H9 (cell line): ENCODE measurements around the gene SETBP1. TPM values are rescaled to one million over a fixed set of nuclear protein-coding genes. Genes with fewer than 3 reads are reported as not detected.

Source experiments
- DNase-seq: peaks from one replicate; pipeline ENCODE4 v3.0.0-alpha.2; 2017
- H2AFZ ChIP-seq: one replicate; pipeline ENCODE4 v1.6.1; 2013; ENCODE audit warnings: mild to moderate bottlenecking, low read length, control low read depth, moderate library complexity
- H2AK5ac ChIP-seq: 2 replicates; pipeline ENCODE4 v1.6.1; 2013; ENCODE audit warnings: low read length, control low read depth, mixed read lengths; ENCODE audit not compliant: insufficient read length
- H2BK120ac ChIP-seq: one replicate; pipeline ENCODE4 v1.6.1; 2013; ENCODE audit warnings: low read depth, mild to moderate bottlenecking, low read length, control low read depth, inconsistent platforms; ENCODE audit not compliant: poor library complexity, severe bottlenecking
- H2BK12ac ChIP-seq: 2 replicates; pipeline ENCODE4 v1.6.1; 2013; ENCODE audit warnings: low read length, control low read depth, mixed read lengths, low read depth; ENCODE audit not compliant: insufficient read length
- H2BK15ac ChIP-seq: 2 replicates; pipeline ENCODE4 v1.6.1; 2013; ENCODE audit warnings: low read depth, low read length, control low read depth
- H2BK20ac ChIP-seq: one replicate; pipeline ENCODE4 v1.6.1; 2013; ENCODE audit warnings: low read depth, mild to moderate bottlenecking, low read length, control low read depth, inconsistent platforms; ENCODE audit not compliant: poor library complexity, severe bottlenecking
- H2BK5ac ChIP-seq: 2 replicates; pipeline ENCODE4 v1.6.1; 2013; ENCODE audit warnings: low read length, control low read depth, mixed read lengths; ENCODE audit not compliant: insufficient read length
- H3K14ac ChIP-seq: 2 replicates; pipeline ENCODE4 v1.6.1; 2013; ENCODE audit warnings: low read length, control low read depth; ENCODE audit not compliant: insufficient read depth
- H3K18ac ChIP-seq: 2 replicates; pipeline ENCODE4 v1.6.1; 2013; ENCODE audit warnings: low read depth, mild to moderate bottlenecking, mixed read lengths, low read length, control low read depth; ENCODE audit not compliant: insufficient read length
- H3K23ac ChIP-seq: 2 replicates; pipeline ENCODE4 v1.6.1; 2013; ENCODE audit warnings: low read length, control low read depth, mixed read lengths, low read depth; ENCODE audit not compliant: insufficient read length
- H3K23me2 ChIP-seq: 2 replicates; pipeline ENCODE4 v1.6.1; 2013; ENCODE audit warnings: low read depth, mild to moderate bottlenecking, mixed read lengths, low read length, control low read depth; ENCODE audit not compliant: insufficient read length, poor library complexity, severe bottlenecking
- H3K27ac ChIP-seq: 2 replicates; pipeline ENCODE4 v1.5.1; 2013; ENCODE audit warnings: low read length, control low read depth, mixed read lengths, low read depth; ENCODE audit not compliant: insufficient read length
- H3K27me3 ChIP-seq: 2 replicates; pipeline ENCODE4 v1.6.1; 2013; ENCODE audit warnings: low read length, control low read depth, inconsistent platforms; ENCODE audit not compliant: insufficient read depth
- H3K4ac ChIP-seq: 2 replicates; pipeline ENCODE4 v1.6.1; 2013; ENCODE audit warnings: low read depth, mild to moderate bottlenecking, control low read depth, inconsistent platforms, low read length, moderate library complexity
- H3K4me1 ChIP-seq: 2 replicates; pipeline ENCODE4 v1.6.1; 2013; ENCODE audit warnings: low read length, control low read depth, inconsistent platforms; ENCODE audit not compliant: insufficient read depth
- H3K4me2 ChIP-seq: 2 replicates; pipeline ENCODE4 v1.6.1; 2013; ENCODE audit warnings: low read length, control low read depth, mixed read lengths; ENCODE audit not compliant: insufficient read length, insufficient read depth
- H3K56ac ChIP-seq: 2 replicates; pipeline ENCODE4 v1.6.1; 2013; ENCODE audit warnings: low read depth, mild to moderate bottlenecking, mixed read lengths, low read length, control low read depth; ENCODE audit not compliant: insufficient read length
- H3K79me1 ChIP-seq: 2 replicates; pipeline ENCODE4 v1.6.1; 2013; ENCODE audit warnings: low read depth, mild to moderate bottlenecking, moderate library complexity, low read length, control low read depth, inconsistent platforms; ENCODE audit not compliant: insufficient read depth, poor library complexity, severe bottlenecking
- H3K79me2 ChIP-seq: 2 replicates; pipeline ENCODE4 v1.6.1; 2013; ENCODE audit warnings: low read length, control low read depth, inconsistent platforms; ENCODE audit not compliant: insufficient read depth
- H3K9ac ChIP-seq: 2 replicates; pipeline ENCODE4 v1.6.1; 2013; ENCODE audit warnings: low read length, control low read depth, mixed read lengths; ENCODE audit not compliant: insufficient read length; ENCODE audit errors: extremely low read depth
- H3K9me3 ChIP-seq: one replicate; pipeline ENCODE4 v1.6.1; 2013; ENCODE audit warnings: low read depth, low read length, inconsistent platforms; ENCODE audit not compliant: control insufficient read depth
- H3T11ph ChIP-seq: one replicate; pipeline ENCODE4 v1.6.1; 2013; ENCODE audit warnings: mild to moderate bottlenecking, low read length, control low read depth, inconsistent platforms
- H4K20me1 ChIP-seq: one replicate; pipeline ENCODE4 v1.6.1; 2013; ENCODE audit not compliant: control insufficient read depth, insufficient read length, insufficient read depth
- H4K5ac ChIP-seq: 2 replicates; pipeline ENCODE4 v1.6.1; 2013; ENCODE audit warnings: low read depth, mild to moderate bottlenecking, mixed read lengths, low read length, control low read depth; ENCODE audit not compliant: insufficient read length
- H4K8ac ChIP-seq: replicated peaks from 2 replicates; pipeline ENCODE4 v1.6.1; 2013; ENCODE audit warnings: low read length, control low read depth, mixed read lengths, low read depth; ENCODE audit not compliant: insufficient read length
- H4K91ac ChIP-seq: 2 replicates; pipeline ENCODE4 v1.6.1; 2013; ENCODE audit warnings: low read depth, mild to moderate bottlenecking, moderate library complexity, mixed read lengths, low read length, control low read depth; ENCODE audit not compliant: insufficient read length
- H3K27ac Mint-ChIP-seq, 3 experiments: 2 replicates in 2 of 3; 3 replicates in 1 of 3; pipeline ENCODE4 v1.8.0; 2020 to 2021; ENCODE audit warnings: mixed read lengths in 3 of 3, mild to moderate bottlenecking in 1 of 3, moderate library complexity in 1 of 3
- H3K27me3 Mint-ChIP-seq: 2 replicates; pipeline ENCODE4 v1.8.0; 2021; ENCODE audit warnings: low read depth, mild to moderate bottlenecking, moderate library complexity, mixed read lengths
- H3K36me3 Mint-ChIP-seq, 3 experiments: 2 replicates in 2 of 3; 3 replicates in 1 of 3; pipeline ENCODE4 v1.8.0; 2020 to 2021; ENCODE audit warnings: low read depth in 3 of 3, mixed read lengths in 3 of 3; ENCODE audit not compliant: insufficient read depth in 1 of 3
- H3K4me1 Mint-ChIP-seq, 2 experiments: 2 replicates each; pipeline ENCODE4 v1.8.0; 2020; ENCODE audit warnings: mixed read lengths in 2 of 2
- H3K4me3 Mint-ChIP-seq, 2 experiments: 2 replicates in 1 of 2; 3 replicates in 1 of 2; pipeline ENCODE4 v1.8.0; 2020 to 2021; ENCODE audit warnings: mild to moderate bottlenecking in 2 of 2, mixed read lengths in 2 of 2, moderate library complexity in 1 of 2
- H3K9me3 Mint-ChIP-seq, 2 experiments: 2 replicates in 1 of 2; 3 replicates in 1 of 2; pipeline ENCODE4 v1.8.0; 2020; ENCODE audit warnings: mild to moderate bottlenecking in 2 of 2, mixed read lengths in 2 of 2, moderate library complexity in 1 of 2
- WGBS: extraction: QIAGEN DNeasy Blood & Tissue Kit; methylation state at CpG from one replicate; pipeline ENCODE4 v1.1.7; 2013; ENCODE audit warnings: missing lambda C conversion rate, low lambda C conversion rate, mixed read lengths; ENCODE audit not compliant: insufficient read length; ENCODE audit errors: extremely low coverage; 5-methylcytosine and 5-hydroxymethylcytosine counted together
- total RNA-seq: library from RNA; stranded (reverse); gene quantifications from 2 replicates; pipeline ENCODE4 v1.2.1, GENCODE V29; 2021
- TF ChIP-seq, protein P1 (sequence below): fragments of 200-600 bp; sonication (generic); conservative IDR thresholded peaks from 3 replicates; pipeline ENCODE4 v1.8.0; 2021; ENCODE audit warnings: antibody characterized with exemption, mild to moderate bottlenecking

Gene SETBP1
- total RNA-seq, 1 experiment from 2014 or later = 4.6 TPM

- Mint-ChIP-seq H3K4me3 (no peak overlapping the region), H3K27me3 (no peaks in the 10 kb centered on the region), H3K4me1 (peaks cover 6 to 9% of the 10 kb centered on the region in 2 experiments; a peak in 3 of 4 replicates), H3K27ac (no peak overlapping the region), H3K9me3 (no peaks in the 10 kb centered on the region), H3K36me3 (peaks cover 2 to 3% (median 2%) of the 10 kb centered on the region in 3 experiments; a peak in 2 of 7 replicates)
- TF ChIP-seq, protein P1, sequence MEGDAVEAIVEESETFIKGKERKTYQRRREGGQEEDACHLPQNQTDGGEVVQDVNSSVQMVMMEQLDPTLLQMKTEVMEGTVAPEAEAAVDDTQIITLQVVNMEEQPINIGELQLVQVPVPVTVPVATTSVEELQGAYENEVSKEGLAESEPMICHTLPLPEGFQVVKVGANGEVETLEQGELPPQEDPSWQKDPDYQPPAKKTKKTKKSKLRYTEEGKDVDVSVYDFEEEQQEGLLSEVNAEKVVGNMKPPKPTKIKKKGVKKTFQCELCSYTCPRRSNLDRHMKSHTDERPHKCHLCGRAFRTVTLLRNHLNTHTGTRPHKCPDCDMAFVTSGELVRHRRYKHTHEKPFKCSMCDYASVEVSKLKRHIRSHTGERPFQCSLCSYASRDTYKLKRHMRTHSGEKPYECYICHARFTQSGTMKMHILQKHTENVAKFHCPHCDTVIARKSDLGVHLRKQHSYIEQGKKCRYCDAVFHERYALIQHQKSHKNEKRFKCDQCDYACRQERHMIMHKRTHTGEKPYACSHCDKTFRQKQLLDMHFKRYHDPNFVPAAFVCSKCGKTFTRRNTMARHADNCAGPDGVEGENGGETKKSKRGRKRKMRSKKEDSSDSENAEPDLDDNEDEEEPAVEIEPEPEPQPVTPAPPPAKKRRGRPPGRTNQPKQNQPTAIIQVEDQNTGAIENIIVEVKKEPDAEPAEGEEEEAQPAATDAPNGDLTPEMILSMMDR = no peak
- H4K8ac ChIP-seq = no peak overlapping the region
- H3K79me1 ChIP-seq = no peaks in the 10 kb centered on the region
- H3K18ac ChIP-seq = no peak overlapping the region
- no peak overlapping the region for H3K14ac ChIP-seq
- H3K56ac ChIP-seq = no peak overlapping the region
- no peak overlapping the region for H4K91ac ChIP-seq
- H2BK20ac ChIP-seq = no peak overlapping the region
- no peaks in the 10 kb centered on the region for H3K79me2 ChIP-seq
- no peak overlapping the region for H3K23ac ChIP-seq
- DNase-seq = no peak
- H2BK15ac ChIP-seq = no peak overlapping the region
- no peaks in the 10 kb centered on the region for H3K9me3 ChIP-seq
- no peak overlapping the region for H2BK12ac ChIP-seq
- H2BK5ac ChIP-seq = no peak overlapping the region
- H3K4me2 ChIP-seq = no peak overlapping the region
- no peaks in the 10 kb centered on the region for H4K20me1 ChIP-seq
- H3K4me1 ChIP-seq = no peaks in the 10 kb centered on the region
- H3K27me3 ChIP-seq = no peaks in the 10 kb centered on the region
- no peak overlapping the region for H2AK5ac ChIP-seq
- no peak overlapping the region for H3K9ac ChIP-seq
- no peak overlapping the region for H3T11ph ChIP-seq
- no peak overlapping the region for H3K4ac ChIP-seq
- no CpG with 5 or more reads among the region's 4 CpGs for WGBS
- H4K5ac ChIP-seq = no peak overlapping the region
- H3K27ac ChIP-seq = no peak overlapping the region
- H2BK120ac ChIP-seq = no peak overlapping the region
- H2AFZ ChIP-seq = no peak overlapping the region
- H3K23me2 ChIP-seq = no peaks in the 10 kb centered on the region
Measured at GRCh38 chr18:45057955-45058600, 377.4 kb downstream of the SETBP1 start.
